AML-193 (cell line): Measurements from ENCODE around the gene OGDH.
A peak's percentile ranks its signal among the peaks of the same experiment; 100 is the strongest.

Source experiments
- DNase-seq, 2 experiments: peaks; one replicate each; lab custom pipeline; 2025; lab: John Stamatoyannopoulos, UW

OGDH gene

GRCh38 chr7:44736896-44737295, 130.5 kb downstream of the OGDH start:
- no peak for DNase-seq

- no peak for DNase-seq
Measured at GRCh38 chr7:44738051-44738723, 131.8 kb downstream of the OGDH start.

DNA sequence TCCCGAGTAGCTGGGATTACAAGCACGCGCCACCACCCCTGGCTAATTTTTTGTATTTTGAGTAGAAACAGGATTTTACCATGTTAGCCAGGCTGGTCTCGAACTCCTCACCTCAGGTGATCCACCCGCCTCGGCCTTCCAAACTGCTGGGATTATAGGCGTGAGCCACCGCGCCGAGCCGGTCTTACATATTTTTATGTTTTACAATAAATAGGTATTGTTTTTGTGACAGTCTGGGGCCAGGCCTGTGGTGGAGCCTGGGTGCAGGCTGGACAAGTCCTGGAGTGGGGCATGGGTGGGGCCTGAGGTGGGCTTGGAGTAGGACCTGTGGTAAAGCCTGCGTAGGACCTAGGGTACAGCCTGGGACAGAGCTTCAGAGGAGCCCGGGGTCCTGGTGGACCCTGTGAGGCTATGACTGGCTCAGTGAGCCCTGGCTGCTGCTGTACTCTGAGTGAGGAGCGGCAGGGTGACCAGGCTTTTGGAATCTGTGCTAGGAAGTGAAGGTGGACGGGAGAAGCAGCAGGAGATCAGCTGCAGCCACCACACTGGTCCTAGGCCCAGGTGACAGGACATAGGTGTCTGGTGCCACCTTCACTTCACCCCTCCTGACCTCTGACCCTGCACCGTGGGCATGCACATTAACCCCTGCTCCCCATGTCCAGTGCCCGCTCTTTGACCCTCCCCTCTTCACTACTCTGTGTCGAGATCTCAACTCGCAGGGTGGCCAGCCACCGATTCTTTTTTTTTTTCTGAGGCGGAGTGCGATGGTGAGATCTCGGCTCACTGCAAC, 132.6 kb downstream of the OGDH start:
- DNase-seq = no peak

- no peak for DNase-seq
Measured at GRCh38 chr7:44740055-44740454, 133.6 kb downstream of the OGDH start.

- no peak for DNase-seq
Measured at GRCh38 chr7:44743750-44744149, 137.3 kb downstream of the OGDH start.

- peak; percentile 54 to 71 for DNase-seq
Measured at GRCh38 chr7:44748045-44748947, 141.9 kb downstream of the OGDH start, which contains the start of gene ZMIZ2. Gene ZMIZ2, plus strand, starts transcription at chr7:44748847. Its CDS starts 7,403 bp downstream, at chr7:44756250.

DNA sequence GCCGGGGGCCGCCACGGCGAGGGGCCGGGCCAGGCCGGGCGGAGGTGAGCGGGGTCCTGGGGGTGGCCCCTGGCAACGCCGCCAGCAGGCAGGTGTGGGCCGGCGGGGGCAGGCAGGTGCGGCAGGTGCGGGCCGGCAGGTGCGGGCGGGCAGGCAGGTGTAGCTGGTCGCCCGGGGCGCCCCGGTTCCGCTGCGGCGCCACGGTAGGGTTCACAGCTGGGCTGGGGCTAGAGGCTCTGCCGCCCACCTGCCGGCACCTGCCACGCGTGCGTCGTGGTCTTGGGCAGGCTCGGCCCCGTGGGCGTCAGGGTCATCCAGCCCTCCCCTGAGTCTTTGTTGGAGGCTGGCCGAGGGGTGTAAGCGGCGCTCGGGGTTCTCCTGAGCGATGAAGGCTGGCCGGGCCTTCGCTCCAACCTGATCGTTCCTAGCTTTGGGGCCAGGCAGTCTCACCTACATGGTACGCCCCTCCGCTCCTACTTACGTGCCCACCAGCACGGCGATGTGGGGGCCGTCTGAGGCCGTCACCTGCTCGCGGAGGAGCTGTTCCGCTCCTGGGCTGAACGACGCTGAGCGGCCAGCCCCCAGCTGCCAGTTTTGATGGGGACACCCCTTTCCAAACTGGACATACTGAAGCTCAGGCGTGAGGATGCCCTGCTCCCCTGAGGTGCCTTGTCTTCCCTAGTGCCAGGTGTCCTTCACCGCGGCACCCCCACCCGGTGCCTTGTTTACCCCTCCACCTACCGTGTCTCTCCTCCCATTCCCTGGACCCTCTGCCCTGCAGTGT, 142.7 kb downstream of the OGDH start:
- no peak for DNase-seq

GRCh38 chr7:44749992-44750391, 143.6 kb downstream of the OGDH start:
- DNase-seq = no peak

GRCh38 chr7:44750424-44750823, 144.0 kb downstream of the OGDH start:
- no peak for DNase-seq

DNA sequence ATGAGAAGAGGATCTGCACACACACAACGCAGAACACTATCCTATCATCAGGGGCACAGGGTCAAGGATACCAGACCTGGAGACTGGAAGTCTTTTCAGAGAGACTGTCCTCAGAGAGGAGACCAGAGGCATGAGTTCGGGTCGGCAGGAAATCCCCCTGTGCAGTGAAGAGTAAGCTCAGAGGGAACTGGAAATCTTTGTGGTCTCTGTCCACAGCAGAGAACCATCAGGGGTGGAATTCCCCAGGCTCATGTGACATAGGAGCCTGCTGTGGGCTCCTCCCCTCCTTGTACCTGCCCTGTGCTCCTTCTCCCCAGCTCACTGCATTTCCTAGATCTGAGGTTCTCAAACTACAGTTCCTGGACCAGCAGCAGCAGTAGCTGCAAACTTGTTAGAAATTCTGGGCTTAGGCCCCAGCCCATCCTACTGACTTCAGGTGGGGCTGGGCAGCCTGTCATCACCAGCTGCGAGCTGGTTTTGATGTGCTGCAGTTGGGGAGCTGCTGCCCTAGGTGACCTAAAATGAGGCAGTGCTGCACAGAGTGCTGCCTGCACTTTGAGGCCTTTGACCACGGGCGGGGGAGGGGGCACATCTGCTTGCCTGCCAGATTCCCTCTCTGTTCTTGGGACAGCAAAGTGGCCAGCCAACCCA, 144.6 kb downstream of the OGDH start:
- peak in 1 of 2 experiments; percentile 5 for DNase-seq

GRCh38 chr7:44752822-44753221, 146.4 kb downstream of the OGDH start:
- no peak for DNase-seq

GRCh38 chr7:44754802-44755697, 148.6 kb downstream of the OGDH start:
- no peak for DNase-seq

- no peak for DNase-seq
Measured at GRCh38 chr7:44755698-44756627, 149.5 kb downstream of the OGDH start.

GRCh38 chr7:44756904-44757303, 150.5 kb downstream of the OGDH start:
- no peak for DNase-seq

DNA sequence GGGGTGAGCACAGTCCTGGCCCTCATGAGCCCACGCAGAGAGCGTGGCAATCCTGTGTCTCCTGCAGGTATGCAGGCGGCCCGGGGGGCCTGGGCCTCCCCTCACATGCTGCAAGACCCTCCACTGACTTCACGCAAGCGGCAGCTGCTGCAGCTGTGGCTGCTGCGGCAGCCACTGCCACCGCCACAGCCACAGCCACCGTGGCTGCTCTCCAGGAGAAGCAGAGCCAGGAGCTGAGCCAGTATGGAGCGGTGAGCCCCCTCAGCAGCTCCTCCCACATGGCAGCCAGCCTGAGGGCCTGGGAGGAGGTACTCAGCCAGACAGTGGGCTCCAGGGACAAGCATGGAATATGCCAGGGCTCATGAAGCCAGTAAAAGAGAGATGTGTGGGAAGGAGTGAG, 150.9 kb downstream of the OGDH start:
- no peak for DNase-seq

GRCh38 chr7:44757739-44758138, 151.3 kb downstream of the OGDH start:
- no peak for DNase-seq
